22Rv1 (cell line): ENCODE measurements around the gene PIP5K1B.

Experiments used
- ZFX ChIP-seq: fragments of 450-650 bp; IDR thresholded peaks from 2 replicates; pipeline ENCODE4 v1.6.1; 2017; ENCODE audit warnings: antibody characterized with exemption, borderline replicate concordance
- TF ChIP-seq, protein P1 (sequence below): fragments of 450-650 bp; IDR thresholded peaks from 2 replicates; pipeline ENCODE4 v1.5.1; 2017; ENCODE audit warnings: mild to moderate bottlenecking

DNA sequence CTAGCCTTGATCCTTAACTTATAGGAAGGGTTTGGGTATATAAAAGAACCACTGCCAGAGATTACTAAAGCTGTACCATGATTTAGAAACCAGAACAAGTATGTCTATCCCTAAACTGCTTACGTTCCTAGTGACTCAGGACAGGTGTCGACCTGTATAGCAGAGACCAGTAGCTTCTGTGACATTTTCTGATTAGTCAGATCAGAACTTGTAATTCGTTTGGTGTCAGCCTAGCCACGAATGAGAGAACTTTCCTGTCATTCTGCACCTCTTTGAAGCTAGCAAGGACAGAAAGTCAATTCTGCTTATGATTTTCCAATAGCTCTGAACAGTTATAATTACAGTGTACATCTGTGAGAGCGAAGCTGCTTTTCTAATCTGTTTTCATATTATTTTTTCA, 269.4 kb downstream of the PIP5K1B start:
- TF ChIP-seq, protein P1, sequence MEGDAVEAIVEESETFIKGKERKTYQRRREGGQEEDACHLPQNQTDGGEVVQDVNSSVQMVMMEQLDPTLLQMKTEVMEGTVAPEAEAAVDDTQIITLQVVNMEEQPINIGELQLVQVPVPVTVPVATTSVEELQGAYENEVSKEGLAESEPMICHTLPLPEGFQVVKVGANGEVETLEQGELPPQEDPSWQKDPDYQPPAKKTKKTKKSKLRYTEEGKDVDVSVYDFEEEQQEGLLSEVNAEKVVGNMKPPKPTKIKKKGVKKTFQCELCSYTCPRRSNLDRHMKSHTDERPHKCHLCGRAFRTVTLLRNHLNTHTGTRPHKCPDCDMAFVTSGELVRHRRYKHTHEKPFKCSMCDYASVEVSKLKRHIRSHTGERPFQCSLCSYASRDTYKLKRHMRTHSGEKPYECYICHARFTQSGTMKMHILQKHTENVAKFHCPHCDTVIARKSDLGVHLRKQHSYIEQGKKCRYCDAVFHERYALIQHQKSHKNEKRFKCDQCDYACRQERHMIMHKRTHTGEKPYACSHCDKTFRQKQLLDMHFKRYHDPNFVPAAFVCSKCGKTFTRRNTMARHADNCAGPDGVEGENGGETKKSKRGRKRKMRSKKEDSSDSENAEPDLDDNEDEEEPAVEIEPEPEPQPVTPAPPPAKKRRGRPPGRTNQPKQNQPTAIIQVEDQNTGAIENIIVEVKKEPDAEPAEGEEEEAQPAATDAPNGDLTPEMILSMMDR, result no peak
- TF ChIP-seq ZFX, result no peak
